ENCODE results near the gene TEX47.

The TEX47 gene

DNA sequence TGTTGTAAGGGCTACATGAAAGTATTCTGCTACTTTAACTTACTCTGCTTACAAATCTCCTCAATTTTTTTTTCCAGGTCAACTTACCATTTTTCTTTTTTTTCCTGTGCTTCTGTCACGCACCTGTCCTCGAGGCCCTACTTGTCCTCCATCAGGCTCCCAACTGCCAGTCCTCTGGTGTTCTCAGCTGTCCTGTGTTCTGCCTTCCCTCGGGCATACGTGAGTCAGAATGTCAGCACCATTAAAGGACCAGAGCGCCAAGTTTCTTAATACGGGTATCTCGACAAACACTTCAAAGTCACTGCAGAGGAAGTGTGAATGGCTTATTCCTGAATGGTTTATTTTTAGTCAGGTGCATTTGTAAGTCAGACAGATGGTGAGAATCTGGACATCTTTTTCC is at the start of gene TEX47:
TSS of gene TEX47 (minus strand) at position 185 of the 400 bp plus-strand sequence. CDS start 795 bp downstream, outside the sequence.
- DNase-seq = no peak

DNA sequence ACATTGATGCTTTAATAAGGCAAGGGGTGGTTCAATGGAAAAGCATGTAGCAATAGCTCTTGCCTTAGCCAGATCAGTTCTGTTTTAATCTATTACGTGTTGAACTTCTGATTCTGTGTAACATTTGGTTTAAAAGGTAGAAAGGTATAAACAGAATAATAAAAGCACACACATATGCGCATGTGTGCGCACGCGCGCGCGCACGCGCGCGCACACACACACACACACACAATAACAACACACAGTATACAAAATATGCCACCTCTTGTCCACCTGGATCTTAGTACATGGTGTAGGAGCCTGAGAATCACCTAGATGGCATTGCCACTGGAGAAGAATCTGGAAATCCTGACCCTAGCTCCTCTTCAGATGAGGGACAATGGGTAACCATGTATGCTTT is 49.6 kb upstream of the TEX47 start:
- DNase-seq = no peak

DNA sequence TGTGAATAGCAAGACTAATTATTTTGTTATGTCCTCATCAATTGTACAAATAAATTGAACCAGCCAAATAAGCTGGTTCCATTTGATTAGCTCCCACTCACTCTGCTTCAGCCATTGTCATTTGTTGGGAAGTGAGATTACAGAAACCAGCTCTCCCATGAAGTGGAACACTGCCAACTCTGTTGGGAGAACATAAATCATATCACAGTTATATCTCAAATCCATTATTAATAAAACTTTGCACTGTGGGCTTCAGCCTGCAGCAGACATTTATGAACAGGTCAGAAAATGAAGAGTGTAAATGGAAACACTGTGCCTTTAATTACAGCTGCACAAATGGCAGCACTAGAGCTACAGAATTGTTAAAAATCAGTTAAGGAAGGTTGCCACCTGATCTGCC is 46.7 kb upstream of the TEX47 start:
- DNase-seq = no peak

DNA sequence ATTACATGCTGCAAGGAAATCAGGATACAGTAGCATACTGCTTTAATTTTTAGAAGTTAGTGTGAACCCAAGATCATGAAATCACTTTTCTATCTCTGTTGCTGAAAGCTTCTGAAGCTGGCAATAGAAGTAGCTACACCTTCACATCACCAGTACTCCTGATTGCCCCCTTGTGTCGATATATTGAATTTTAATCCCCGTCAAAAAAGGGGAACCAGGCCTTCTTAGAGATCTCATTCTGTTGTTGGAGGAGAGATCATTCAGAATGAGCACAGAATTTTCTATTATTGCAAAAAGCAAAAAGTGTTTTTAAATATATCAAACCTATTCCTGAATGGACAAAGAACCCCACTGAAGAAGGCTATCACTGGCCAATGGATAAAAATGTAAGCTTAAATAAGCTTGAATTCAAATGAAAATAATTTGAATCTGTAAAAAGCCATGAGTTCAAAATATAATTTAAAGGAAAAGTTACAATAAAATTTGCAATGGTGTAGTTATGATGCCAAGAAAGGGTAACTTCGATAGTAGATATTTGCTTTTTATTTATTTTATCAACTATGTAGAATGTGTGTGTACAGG is 39.7 kb upstream of the TEX47 start:
- peak; percentile 5 for DNase-seq

DNA sequence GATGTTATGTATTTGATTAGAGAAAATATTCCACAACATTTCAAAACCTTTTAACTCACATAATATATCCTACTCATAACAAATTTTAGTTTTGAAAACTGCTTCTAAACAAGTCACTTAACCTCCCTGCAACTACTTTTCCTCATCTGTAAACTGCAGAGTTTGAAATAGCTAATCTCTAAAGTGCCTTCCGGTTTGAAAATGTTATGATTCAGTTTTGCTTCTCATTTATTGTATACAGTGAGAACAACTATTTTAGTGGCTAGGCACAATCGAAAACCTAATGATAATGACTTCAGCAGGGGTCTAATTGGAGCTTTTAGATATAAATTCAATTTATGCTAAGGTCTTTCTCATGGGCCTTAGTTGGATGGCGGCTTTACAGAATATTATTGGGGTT is 30.7 kb upstream of the TEX47 start:
- DNase-seq = no peak

DNA sequence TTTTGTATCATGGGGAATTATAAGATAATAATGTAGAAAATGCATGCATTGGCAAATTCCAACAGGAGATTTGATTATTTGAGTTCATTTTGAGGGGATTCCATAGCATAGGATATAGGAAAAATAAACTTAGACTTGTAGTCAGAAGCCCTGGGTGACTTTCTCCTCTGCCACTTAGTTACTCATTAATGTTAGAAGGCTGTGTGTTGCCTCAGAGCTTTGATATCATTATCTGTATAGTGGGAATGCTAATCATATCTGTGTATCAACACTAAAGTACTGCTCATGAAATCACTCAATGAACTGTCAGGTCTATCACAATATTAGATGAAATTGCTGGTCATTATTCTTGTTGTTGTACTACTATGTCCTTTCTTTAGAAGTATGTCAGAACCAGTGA is 23.0 kb upstream of the TEX47 start:
- DNase-seq = no peak

DNA sequence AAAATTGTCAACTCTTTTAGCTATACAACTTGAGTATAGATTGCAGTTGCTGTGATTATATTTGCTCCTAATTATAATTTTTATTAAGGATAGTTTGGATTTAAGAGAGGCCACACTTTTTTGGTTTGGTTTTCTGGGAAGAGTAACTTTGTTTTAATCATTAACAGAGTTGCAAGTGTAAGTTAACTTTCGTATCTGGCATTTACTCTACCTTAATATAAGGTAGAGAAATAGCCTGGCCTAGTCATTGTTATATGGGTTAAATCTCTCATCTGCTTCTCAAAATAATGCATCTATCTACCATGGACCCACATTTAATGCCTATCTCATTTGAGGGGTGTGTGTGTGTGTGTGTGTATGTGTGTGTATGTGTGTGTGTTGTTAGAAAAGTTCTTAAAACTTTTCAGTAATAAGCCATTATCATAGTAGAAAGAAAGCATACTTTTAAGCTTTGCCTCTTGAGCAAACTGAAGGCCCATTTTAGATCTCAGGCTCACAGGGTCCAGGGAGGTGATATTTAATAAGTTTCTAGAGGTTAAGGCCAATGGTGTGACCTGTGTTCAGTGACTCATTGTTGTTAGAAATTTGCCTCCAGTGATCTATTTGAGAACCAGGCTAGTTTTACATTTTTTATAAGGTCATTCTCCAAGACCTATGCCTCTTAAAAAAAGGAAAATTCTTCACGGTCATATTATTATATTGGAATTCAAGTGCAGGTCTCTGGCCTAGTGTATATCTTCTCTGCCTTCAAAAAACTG is 10.9 kb upstream of the TEX47 start:
- DNase-seq = no peak

DNA sequence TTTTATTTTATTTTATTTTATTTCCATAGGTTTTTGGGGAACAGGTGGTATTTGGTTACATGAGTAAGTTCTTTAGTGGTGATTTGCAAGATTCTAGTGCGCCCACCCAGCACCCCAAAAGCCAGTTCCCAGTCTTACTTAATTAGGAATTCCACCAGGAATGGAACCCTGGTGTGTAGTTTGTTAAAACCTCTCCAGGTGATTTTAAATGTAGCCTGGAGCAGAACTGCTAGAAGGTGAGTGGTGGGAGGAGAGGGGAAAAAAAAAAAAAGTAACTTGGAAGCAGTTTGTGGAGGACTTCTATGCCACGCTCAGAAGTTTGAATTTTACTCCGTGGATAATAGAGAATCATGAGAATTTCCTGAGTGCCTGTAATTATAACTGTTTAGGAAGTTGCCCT is 5.5 kb upstream of the TEX47 start:
- no peak for DNase-seq

DNA sequence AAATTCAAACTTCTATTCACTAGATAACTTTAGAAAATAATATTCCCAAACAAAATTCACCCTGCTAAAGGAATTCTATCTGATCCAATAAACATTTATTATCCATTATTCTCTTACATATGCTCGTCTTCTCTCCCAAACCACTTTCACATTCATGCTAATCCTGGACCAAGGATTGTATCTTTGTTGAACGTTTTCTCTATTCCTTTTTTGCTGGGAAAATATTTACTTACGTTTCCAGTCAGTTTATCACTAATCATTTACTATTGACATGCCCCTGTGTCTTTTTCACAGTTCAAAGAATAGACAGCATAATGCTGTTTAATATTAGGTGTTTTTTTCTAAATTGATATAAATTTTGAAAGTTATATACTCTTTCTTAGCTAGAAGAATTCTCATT is 3.2 kb downstream of the TEX47 start:
- DNase-seq = no peak

DNA sequence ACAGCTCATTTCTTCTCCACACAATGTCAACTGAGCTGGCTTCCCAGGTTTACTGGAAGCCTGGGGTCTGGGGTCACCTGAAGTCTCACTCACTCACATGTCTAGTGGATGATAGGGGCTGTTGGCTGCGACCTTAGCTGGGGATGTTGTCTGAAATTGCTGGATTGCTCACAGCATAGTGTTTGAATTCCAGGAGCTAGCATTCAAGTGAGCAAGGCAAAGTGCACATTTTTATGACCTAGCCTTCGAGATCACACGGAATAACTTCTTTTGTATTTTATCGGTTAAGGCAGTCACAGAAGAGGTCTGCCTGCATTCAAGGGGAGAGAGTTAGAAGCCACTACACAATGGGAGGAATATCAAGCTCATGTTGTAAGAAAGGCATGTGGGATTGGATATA is 3.6 kb downstream of the TEX47 start:
- no peak for DNase-seq

DNA sequence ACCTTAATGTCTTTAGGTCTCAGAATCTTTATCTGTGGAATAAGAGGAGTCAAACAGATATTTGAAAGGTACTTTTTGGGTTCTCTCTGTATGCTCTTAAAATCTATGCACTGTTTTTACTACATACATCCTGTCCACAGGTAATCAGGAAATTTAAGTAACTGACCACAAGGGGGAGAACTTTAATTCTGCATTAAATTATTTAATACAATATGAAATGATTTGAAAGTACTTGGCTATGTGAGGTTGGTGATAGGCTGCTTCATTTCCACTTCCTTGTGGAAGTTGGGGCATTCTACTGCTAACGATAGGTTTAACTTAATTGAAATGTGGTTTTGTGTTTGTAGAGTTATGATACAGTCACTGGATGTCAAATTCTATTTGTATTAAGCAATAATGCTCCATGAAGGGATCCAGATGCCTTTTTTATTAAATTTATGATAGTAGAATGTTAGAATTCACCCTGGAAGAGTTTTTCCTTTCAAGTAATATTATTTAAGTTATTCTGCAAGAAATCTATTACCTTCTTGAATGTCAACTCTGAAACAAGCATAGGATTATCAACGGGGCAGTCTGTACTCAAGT is 6.0 kb downstream of the TEX47 start:
- no peak for DNase-seq

DNA sequence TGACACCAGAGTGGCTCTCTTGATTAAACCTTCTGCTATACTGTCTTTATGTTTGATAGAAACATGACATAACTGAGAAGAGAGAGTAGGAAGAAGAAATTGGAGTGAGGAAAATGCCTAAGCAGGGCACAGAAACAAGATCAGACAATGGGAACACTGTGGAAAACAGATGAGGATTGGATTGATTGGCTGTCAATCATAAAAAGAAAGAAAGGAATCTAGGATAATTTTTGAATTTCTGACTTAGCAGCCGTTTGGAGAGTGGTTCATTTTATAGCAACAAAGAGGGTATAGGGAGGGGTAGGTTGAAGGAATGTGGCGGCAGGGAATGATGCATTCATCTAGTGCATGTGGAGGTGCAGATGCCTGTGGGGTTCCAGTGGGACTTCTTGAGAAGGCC is 7.8 kb downstream of the TEX47 start:
- DNase-seq = no peak

DNA sequence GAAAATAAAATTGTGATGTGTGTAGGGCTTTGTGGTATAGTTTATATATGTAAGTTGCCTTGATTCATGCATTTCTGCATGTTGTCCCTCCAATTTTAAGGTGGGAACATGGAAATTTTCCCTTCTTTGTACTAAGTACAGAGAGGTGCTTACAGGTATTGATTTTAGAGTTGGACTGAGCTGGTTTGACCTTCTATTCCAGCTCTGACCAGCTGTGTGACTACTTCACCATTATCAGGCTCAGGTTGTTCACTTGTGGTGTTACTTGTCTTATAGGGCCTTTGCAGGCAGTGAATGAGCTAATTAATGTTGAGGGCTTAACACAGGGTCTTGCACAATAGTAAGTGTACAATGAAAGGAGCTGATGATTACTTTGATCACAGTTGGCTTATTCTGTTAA is 19.7 kb downstream of the TEX47 start:
- no peak for DNase-seq

DNA sequence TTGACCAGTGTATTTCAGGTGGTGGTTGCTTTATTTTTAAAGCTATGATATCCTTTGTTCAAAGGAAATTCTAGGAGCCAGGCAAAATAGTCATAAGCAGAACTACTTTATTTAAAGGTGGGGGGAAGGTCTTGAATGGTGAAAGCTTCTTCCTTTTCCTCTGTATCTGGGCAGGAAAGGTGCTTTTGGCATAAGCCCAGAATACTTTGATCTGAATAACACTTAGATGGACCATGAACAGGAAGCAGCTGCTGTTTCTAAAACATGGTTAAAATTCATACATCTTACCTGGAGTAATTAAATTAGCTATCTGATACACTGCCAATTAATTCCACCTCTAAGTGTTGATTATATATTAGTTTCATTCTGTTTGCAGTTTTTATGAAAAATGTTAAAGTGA is 22.8 kb downstream of the TEX47 start:
- no peak for DNase-seq

DNA sequence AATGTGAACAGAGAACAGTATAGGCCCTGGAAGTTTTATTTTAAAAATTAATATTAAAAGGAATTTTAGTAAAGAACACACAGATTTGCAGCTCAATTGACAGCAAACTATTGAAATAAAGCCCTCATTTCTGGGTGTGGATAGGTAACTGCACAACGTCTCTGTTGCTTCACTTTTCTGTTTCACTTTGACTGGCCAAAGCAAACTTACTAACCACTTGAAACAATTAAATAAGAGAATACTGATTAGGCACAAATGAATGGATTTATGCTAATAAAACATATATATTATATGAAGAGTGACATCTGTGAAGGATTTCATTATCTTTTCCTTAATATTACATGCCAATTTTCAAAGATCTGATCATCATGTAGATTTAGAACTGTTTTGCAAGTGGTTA is 24.1 kb downstream of the TEX47 start:
- no peak for DNase-seq

DNA sequence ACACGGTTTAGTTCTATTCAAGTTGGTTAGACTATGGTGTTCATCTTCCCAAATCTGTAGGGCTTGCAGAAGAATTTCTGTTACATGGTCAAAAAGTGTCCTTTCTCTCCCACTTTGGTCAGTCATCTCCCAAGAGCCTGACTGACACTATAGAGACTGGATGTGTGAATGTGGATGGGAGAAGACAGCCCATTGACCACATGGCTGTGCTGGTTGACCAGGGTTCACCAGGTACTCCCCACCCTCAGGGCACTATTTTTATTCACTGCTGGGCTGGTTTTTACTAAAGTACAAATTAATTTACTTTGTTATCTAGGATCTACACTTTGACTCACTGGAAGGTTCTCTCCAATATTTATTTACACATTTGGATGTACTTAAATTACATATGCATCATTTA is 33.8 kb downstream of the TEX47 start:
- DNase-seq = no peak

DNA sequence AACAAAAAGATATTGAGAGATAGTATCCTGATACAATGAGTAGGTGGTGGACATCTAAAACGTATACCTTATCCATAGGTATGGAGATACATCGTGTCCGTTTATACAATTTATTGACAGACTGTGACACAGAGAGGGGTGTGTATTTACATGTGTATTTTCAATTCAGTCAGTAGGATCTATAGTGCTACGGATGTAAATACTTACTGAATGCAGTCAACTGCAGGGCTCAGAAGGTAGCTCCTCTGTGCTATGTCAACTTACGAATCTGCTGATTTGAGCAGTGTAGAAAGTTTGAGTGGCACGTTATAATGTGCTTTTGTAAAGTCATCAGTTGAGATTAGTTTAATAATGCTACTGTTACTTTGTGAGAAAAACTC is 35.4 kb downstream of the TEX47 start:
- no peak for DNase-seq

DNA sequence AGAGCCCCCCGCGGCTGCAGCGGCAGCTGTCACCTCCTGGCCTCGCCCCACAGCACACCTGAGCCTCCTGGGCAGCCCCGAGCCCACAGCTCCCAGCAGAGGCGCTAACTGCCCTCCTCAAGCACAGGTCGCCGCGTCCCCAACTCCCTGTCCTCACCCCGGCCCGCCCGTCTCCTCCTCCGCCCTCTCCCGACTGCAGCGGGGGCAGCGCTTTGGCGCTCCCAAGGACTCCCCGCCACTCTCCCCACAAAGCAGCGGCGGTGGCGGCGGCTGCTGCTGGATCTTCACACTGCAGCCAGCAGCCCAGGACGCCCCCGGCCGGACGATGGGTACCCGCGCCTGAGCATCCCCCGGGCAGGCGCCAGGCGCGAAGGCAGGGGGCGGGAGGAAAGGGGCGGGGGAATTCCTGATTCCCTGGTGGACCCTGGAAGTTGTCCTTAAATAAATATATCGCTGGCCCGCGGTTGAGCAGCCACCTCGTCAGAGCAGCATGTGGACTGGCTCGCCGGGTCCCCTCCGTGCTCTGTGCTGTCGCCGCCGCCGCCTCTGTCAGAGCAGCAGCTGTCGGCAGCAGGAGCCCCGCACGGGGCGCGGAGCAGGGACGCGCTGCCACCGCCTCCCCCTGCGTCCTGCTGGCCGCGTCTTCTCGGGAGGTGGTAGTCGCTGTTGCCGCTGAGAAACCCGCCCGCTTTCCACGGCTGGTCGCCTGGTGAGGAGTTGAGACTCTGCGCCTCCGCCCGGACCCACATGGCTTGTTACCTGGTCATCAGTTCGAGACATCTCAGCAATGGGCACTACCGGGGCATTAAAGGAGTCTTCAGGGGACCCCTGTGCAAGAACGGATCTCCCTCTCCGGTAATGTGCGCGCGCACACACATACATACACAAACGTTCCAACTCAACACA is 36.1 kb downstream of the TEX47 start, which contains the start of gene ZNF804B:
TSS of gene ZNF804B (plus strand) at position 471 of the 906 bp plus-strand sequence. CDS start at position 748, 277 bp downstream.
- no peak for DNase-seq

DNA sequence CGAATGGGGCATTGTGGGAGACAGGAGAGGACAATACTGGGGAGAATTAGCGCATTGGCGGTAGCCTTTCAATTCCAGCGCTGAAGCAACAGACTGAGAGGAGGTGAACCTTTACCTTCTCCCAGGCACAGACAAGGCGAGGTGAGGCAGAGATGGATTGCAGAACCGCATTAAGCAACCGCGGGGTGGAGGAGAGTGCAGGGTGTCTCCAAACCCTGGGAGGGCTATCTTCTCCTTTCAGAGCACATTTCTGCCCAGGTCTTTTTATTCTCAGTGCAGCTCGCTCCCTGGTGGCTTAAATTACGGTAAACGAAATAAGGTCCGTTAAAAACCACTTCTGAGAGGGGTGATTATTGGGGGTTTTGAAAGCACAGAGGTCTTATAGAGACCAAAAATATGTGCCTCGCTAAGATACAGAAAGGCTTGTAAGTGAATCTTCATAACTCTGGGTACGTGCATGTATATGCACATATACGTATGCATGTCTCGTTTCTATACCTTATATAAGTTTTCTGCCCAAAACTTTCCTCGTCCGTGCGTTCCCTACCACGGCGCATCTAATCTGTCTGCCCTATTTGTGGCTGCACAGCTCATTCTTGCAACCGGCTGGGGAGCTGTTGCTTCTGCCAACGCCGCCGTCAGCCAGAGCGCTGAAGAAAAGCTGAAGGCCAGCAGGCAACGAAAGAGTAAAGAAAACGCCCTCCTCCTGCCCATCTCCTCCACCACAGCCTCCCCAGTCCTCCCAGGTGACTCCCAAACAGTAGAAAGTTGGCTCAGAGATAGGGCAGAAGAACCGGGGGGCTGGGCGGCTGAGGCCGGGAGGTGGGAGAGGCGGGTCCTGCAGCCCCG is 36.9 kb downstream of the TEX47 start:
- no peak for DNase-seq

DNA sequence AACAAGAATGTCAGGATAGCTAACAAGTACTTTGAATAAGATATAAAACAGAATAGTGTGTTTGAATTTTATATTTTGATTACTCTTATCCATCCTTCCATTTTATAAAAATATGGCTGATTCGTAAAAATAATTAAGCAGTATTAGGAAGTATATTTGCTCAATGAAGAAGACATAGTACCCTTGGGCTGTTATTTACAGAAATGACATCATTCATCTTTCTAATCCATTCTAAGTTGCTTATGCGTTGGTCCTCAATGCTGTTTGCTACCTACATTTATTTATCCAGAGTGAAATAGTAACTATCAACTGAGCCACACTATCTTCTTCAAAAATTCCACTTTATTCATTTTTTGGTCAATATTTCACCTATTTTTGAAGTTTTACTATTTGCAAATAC is 38.2 kb downstream of the TEX47 start:
- no peak for DNase-seq

DNA sequence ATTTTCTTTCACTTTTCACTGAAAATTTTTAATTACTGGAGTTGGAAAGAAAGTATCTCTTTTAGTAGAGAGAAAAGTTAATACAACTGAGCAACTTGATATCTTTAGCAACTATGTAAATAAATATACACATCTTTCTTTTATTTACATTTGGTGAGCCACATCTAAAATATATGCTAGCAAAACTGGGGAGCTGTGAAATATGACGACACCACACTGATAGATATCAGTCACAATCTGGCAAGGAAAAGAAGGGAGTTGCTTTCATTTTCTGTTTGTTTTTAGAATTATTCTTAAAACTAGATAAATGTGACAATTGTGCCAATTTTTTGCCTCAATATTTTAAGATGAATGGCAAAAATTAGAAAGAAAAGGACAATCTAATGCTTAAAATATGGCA is 38.7 kb downstream of the TEX47 start:
- DNase-seq = no peak

DNA sequence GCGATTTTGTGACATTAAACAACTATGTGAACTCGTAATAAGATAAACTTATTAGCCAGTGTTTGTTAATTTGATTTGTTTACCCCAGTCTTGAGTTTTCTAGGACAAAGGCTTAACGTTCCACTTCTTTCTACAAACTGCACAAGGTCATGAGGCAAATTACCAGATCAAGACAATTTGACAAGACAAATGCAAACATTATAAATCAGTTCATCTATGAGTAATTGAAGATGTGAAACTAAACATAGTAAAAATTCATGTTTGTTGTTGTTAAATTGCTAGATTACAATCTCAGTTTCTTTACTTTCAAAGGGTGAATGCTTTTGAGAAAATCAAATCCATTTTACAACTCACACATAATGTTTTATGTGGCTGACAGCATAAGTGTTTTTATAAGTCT is 49.4 kb downstream of the TEX47 start:
- no peak for DNase-seq
